Transverse colon (tissue), 4 donors: Measurements from ENCODE around the gene GGACT. TPM values are rescaled to one million over a fixed set of nuclear protein-coding genes. Genes with fewer than 3 reads are reported as not detected.

Experiments
- DNase-seq: peaks from one replicate; pipeline ENCODE4 v3.0.0-alpha.2; 2019
- H3K27ac ChIP-seq, 4 donors: fragments of 200-600 bp; sonication (generic); 2 replicates each; pipeline ENCODE4 v1.5.1; 2016 to 2018; ENCODE audit warnings: inconsistent platforms in 4 of 4
- H3K27me3 ChIP-seq: fragments of 200-600 bp; sonication (generic); 2 replicates; pipeline ENCODE4 v1.5.1; 2017; ENCODE audit warnings: inconsistent platforms
- H3K36me3 ChIP-seq, 4 donors: fragments of 200-600 bp; sonication (generic); 2 replicates each; pipeline ENCODE4 v1.5.1; 2017 to 2019; ENCODE audit warnings: inconsistent platforms in 4 of 4
- H3K4me1 ChIP-seq, 4 donors: fragments of 200-600 bp; sonication (generic); 2 replicates each; pipeline ENCODE4 v1.5.1; 2017 to 2020; ENCODE audit warnings: inconsistent platforms in 4 of 4
- H3K4me3 ChIP-seq, 4 donors: fragments of 200-600 bp; sonication (generic); 1 replicate in 1 of 4; 2 replicates in 3 of 4; pipeline versions ENCODE4 v1.5.1 to v1.6.1; 2017 to 2019; ENCODE audit warnings: inconsistent platforms in 4 of 4
- H3K9me3 ChIP-seq, 2 donors: fragments of 200-600 bp; sonication (generic); 2 replicates each; pipeline ENCODE4 v1.5.1; 2017 to 2019; ENCODE audit warnings: inconsistent platforms in 2 of 2
- CTCF ChIP-seq, 5 experiments: fragments of 200-600 bp in 3 of 5; fragments of 450-650 bp in 2 of 5; sonication (generic) in 3 of 5; IDR thresholded peaks; 1 replicate in 2 of 5; 2 replicates in 3 of 5; pipeline ENCODE4 v1.5.1; 2016 to 2017; ENCODE audit warnings: antibody characterized with exemption in 5 of 5, inconsistent platforms in 3 of 5, mild to moderate bottlenecking in 2 of 5, moderate library complexity in 1 of 5
- EP300 ChIP-seq: sonication (generic); formaldehyde crosslinking; IDR thresholded peaks from one replicate; pipeline ENCODE4 v1.6.1; 2017; ENCODE audit warnings: antibody characterized with exemption, low read depth
- POLR2A ChIP-seq: fragments of 450-650 bp; IDR thresholded peaks from one replicate; pipeline ENCODE4 v1.6.1; 2016; ENCODE audit warnings: antibody characterized with exemption, mild to moderate bottlenecking, moderate library complexity
- POLR2AphosphoS5 ChIP-seq, 3 donors: sonication (generic); formaldehyde crosslinking; IDR thresholded peaks; one replicate each; pipeline ENCODE4 v1.6.1; 2016; ENCODE audit warnings: antibody characterized with exemption in 3 of 3
- WGBS, 2 donors: methylation state at CpG; one replicate each; pipeline ENCODE4 v1.1.5; 2018; ENCODE audit warnings: low coverage in 1 of 2; 5-methylcytosine and 5-hydroxymethylcytosine counted together
- in situ Hi-C, 4 donors: fragments of 200-750 bp; cut with MboI; loops; one replicate each; pipeline versions ENCODE4 v1.15.0 to v1.15.1; 2017; ENCODE audit warnings: low sequenced_read_pairs in 3 of 4, low pct_ligation_motif_present in 1 of 4, low pct_unique_long_range_greater_than_20kb in 1 of 4
- intact Hi-C: fragments of 100-400 bp; cut with DNase I; formaldehyde crosslinking; loops from one replicate; pipeline ENCODE4 v1.15.1; 2023; ENCODE audit warnings: low total_unique reads
- total RNA-seq, 4 donors: library from RNA; depleted of rRNA; stranded (reverse); fragments of >200 nt; gene quantifications; one replicate each; pipeline ENCODE4 v1.1.0, GENCODE V29; 2016

Gene GGACT
- total RNA-seq, 4 donors from 2014 or later = 6.4 to 9.2 (median 8.8) TPM; not detected in 1

GRCh38 chr13:100561599-100562204, 26.9 kb downstream of the GGACT start:
- no peaks in the 10 kb centered on the region for H3K36me3 ChIP-seq
- no peak overlapping the region for H3K27ac ChIP-seq
- DNase-seq = no peak
- intact Hi-C loops (no loop called here), in situ Hi-C loops (loop anchor here in 1 of 4 donors (25.0 kb wide), 1 partner anchor 551 kb away; no protein-coding TSS in a partner anchor)
- no peaks in the 10 kb centered on the region for H3K27me3 ChIP-seq
- H3K9me3 ChIP-seq = no peaks in the 10 kb centered on the region
- no peak overlapping the region for H3K4me3 ChIP-seq
- H3K4me1 ChIP-seq = no peaks in the 10 kb centered on the region
- TF ChIP-seq CTCF (IDR thresholded peaks at IDR 0.05) (no peak), POLR2AphosphoS5 (IDR thresholded peaks at IDR 0.05) (no peak), EP300 (no peak), POLR2A (no peak)
- WGBS, 2 donors = 52% methylated on average over 7 of the region's 7 CpGs; no CpG with 5 or more reads in 1 of the 2 donors

GRCh38 chr13:100561158-100561499, 27.5 kb downstream of the GGACT start:
- no peaks in the 10 kb centered on the region for H3K36me3 ChIP-seq
- in situ Hi-C loops (loop anchor here in 1 of 4 donors (25.0 kb wide), 1 partner anchor 551 kb away; no protein-coding TSS in a partner anchor), intact Hi-C loops (no loop called here)
- 78 to 91% methylated on average over 2 of the region's 2 CpGs for WGBS, 2 donors
- no peak for DNase-seq
- H3K27ac ChIP-seq = no peak overlapping the region
- H3K27me3 ChIP-seq = no peaks in the 10 kb centered on the region
- no peaks in the 10 kb centered on the region for H3K4me1 ChIP-seq
- TF ChIP-seq CTCF (IDR thresholded peaks at IDR 0.05) (no peak), POLR2A (no peak), POLR2AphosphoS5 (IDR thresholded peaks at IDR 0.05) (no peak), EP300 (no peak)
- no peaks in the 10 kb centered on the region for H3K9me3 ChIP-seq
- no peak overlapping the region for H3K4me3 ChIP-seq

GRCh38 chr13:100560498-100561157, 28.0 kb downstream of the GGACT start:
- TF ChIP-seq POLR2A (no peak), EP300 (no peak), CTCF (IDR thresholded peaks at IDR 0.05) (no peak), POLR2AphosphoS5 (IDR thresholded peaks at IDR 0.05) (no peak)
- 93% methylated on average over 15 of the region's 15 CpGs; no CpG with 5 or more reads in 1 of the 2 donors for WGBS, 2 donors
- Histone ChIP-seq H3K36me3 (no peaks in the 10 kb centered on the region), H3K27me3 (no peaks in the 10 kb centered on the region), H3K27ac (no peak overlapping the region), H3K4me3 (no peak overlapping the region), H3K4me1 (no peaks in the 10 kb centered on the region), H3K9me3 (no peaks in the 10 kb centered on the region)
- no peak for DNase-seq
- intact Hi-C loops (no loop called here), in situ Hi-C loops (loop anchor here in 1 of 4 donors (25.0 kb wide), 1 partner anchor 552 kb away; no protein-coding TSS in a partner anchor)

- in situ Hi-C loops = loop anchor here in 1 of 4 donors (25.0 kb wide), 1 partner anchor 552 kb away; no protein-coding TSS in a partner anchor
- Histone ChIP-seq H3K27me3 (no peaks in the 10 kb centered on the region), H3K9me3 (no peaks in the 10 kb centered on the region), H3K36me3 (no peaks in the 10 kb centered on the region), H3K27ac (no peak overlapping the region), H3K4me3 (no peak overlapping the region), H3K4me1 (no peaks in the 10 kb centered on the region)
- 87 to 96% methylated on average over 6 to 8 of the region's 8 CpGs for WGBS, 2 donors
- intact Hi-C loops = no loop called here
- no peak for TF ChIP-seq POLR2A
- TF ChIP-seq EP300 = no peak
- TF ChIP-seq CTCF (IDR thresholded peaks at IDR 0.05) = no peak
- no peak for TF ChIP-seq POLR2AphosphoS5 (IDR thresholded peaks at IDR 0.05)
- no peak for DNase-seq
Observed at GRCh38 chr13:100559886-100560285, 28.7 kb downstream of the GGACT start.
